ENCODE measurements around the gene ATXN7L2.
A peak's percentile ranks its signal among the peaks of the same experiment; 100 is the strongest.
"Not testable (repeated sequence)": the region's sequence is repeated elsewhere in the genome, so short reads cannot be mapped to it uniquely, and the experiment has no call there.

Gene ATXN7L2, protein sequence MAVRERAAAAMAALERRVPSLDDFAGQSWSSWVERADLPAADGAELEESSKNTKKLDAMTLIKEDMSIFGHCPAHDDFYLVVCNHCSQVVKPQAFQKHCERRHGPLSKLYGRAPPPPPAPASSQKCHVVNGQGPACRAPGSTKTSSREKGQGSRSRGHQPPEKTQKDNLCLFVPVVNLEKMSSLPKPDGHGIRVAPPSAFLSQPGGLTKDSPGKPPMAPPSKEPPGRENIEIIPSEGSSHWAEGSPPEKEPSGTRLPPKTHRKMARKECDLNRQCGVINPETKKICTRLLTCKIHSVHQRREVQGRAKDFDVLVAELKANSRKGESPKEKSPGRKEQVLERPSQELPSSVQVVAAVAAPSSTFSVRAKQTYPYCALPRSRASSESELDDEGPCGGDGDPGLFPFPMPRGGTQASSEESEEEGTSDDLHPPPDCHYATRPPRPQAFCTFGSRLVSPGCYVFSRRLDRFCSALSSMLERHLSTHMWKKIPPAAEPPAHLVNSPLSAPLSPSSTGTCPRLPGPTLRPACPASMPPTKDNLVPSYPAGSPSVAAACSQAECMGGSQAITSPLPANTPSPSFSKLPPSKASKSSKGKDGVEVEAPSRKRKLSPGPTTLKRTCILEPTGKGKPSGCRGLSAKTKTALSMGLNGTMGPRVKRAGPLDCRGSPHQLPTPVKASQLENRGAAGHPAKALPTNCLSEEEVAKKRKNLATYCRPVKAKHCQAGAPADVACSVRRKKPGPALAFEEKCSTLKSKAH

DNA sequence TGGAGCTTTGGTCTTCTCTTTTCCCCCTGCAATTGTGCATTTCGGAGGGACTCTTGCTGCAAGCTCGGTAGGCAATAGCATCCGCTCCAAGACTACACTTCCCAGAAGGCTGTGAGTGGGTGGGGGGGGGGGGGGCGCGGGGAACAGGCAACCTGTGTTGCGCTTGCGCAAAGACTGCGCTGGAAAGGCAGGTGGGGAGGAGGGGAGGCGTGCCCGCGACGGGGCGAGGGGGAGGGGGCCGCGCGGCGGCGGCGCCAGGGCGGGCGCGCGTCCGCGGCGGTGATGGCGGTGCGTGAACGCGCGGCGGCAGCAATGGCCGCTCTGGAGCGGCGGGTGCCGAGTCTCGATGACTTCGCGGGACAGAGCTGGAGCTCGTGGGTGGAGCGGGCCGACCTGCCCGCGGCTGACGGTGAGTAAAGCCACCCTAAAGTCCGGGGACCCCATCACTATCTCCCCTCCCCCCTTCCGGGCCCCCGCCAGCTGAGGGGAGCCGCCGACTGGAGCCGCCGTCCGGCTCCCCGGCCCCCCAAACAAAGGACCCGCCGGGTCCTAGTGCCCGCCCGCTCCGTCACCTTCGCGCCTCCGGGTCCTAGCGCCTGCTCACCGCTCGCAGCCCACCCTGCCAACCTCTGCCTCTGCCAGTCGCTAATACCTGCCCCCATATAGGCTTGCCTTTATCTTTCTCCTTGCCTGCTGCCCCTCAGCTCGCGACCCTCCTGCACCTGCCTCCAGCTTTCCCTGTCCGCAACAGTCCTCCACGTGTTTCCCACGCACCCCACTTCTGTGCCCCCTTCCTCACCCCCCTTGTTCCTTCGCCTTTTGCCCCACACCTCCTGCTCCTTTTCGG, at the start of gene ATXN7L2:
Gene ATXN7L2, plus strand, starts transcription at position 234 of the 847 bp plus-strand sequence. Its CDS starts 49 bp downstream, at position 283.
- DNase-seq (ENCODE audit: low read depth): peak; percentile 82

- DNase-seq (ENCODE audit: low read depth): no peak
These were observed 49.2 kb upstream of the ATXN7L2 start for GRCh38 chr1:109434484-109434883.

DNA sequence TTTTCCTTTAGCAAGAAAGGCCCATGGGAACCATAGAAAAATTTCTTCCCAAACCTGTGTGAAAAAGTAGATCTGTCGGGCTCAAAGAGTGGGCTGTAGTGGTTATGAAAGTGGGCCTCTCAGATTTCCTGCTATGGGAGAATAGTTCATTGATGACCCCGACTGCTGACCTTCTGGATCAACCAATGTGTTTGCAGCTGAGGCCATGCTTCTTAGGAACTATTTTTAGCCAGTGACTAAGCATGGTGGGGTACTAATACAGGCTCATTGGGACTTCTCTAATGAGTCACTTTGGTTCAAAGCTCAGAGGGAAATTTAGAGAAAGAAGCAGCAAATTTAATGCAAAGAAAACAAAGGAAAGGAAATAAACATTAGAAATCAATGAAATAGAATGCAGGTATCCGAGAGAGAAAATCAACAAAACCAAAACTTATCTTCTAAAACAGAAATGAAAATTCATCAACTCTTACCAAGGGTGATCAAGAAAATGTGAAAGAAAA, 44.9 kb upstream of the ATXN7L2 start:
- no peak for DNase-seq (ENCODE audit: low read depth)

DNA sequence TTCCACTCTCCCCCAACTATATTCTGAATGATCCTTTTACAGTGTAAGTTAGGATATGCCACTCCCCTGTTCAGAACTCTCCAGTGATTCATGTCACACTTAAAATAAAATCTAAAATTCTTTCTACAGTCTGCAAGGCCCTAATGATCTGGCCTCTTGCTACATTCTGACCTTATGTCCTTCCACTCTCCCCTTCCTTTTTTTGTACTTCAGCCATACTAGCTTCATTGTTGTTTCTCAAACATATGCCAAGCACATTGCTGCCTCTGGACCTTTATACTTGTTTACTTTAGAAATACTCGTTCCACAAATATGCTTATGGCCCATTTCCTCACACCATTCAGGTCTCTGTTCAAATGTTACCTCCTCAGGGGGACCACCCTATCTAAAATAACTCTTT, 42.6 kb upstream of the ATXN7L2 start:
- no peak for DNase-seq (ENCODE audit: low read depth)

GRCh38 chr1:109443476-109443875, 40.2 kb upstream of the ATXN7L2 start:
- no peak for DNase-seq (ENCODE audit: low read depth)

- DNase-seq (ENCODE audit: low read depth): no peak
These were observed 39.4 kb upstream of the ATXN7L2 start for GRCh38 chr1:109444346-109444745.

- not testable (repeated sequence) for DNase-seq (ENCODE audit: low read depth)
These were observed 37.6 kb upstream of the ATXN7L2 start for GRCh38 chr1:109445949-109446695.

DNA sequence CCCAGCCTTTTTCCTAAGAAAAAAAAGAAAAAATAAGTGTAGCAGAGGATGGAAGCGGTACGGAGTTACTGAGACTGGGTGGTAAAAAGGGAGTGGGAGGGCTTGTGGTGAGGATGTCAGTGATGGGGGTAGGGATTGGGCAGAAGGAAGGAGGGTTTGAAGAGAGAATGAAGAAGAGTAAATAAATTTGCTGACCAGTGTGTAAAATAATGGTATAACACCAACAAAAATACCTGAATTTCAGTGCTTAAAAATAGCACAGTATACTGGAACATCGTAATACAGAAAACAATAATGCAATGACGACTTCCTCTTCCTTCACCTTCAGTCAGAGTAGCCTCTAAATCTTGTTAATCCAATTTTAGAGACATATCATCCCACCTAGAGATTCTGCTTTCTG, 36.2 kb upstream of the ATXN7L2 start:
- no peak for DNase-seq (ENCODE audit: low read depth)

GRCh38 chr1:109454497-109455133, 29.1 kb upstream of the ATXN7L2 start:
- DNase-seq (ENCODE audit: low read depth): no peak

DNA sequence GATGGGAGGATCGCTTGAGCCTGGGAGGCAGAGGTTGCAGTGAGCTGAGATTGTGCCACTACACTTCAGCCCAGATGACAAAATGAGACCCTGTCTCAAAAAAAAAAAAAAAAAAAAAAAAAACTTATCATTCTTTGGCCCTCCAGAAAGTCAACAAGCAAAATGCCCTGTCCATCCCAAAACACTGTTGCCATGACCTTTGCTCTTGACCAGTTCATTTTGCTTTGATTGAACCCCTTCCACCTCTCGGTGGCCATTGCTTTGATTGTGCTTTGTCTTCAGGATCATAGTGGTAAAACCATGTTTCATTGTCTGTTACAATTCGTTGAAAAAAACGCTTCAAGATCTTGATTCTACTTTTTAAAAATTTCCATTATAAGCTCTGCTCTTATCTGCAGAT, 25.9 kb upstream of the ATXN7L2 start:
- DNase-seq (ENCODE audit: low read depth): no peak

- no peak for DNase-seq (ENCODE audit: low read depth)
These were observed 17.6 kb upstream of the ATXN7L2 start for GRCh38 chr1:109466125-109466451.

- no peak for DNase-seq (ENCODE audit: low read depth)
These were observed 17.0 kb upstream of the ATXN7L2 start, which contains the start of gene SYPL2 for GRCh38 chr1:109466452-109467300. SYPL2 (plus strand) TSS chr1:109466546; CDS start chr1:109466844, 298 bp downstream.

DNA sequence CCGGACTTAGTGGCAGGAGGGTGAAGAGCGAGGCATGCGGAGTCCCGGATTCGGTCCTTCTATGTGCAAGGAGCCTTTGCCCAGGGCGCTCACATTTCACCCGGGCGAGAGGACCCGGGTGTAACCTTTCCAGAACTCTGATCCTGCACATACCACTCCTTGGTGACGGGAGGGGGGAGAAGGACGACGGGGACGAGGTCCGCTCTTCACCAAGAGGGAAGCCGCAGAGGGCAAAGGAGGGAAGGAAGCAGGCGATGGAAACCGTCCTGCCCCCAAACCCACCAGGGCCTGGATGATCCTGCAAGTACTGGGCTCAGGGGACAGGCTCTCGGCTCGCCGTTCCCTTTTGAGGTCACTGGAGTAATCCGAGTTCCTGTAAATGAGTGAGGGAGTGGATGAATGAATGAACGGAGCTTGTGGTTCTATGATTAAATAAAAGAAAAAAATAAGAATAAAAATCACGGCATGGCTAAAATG, 16.4 kb upstream of the ATXN7L2 start:
- no peak for DNase-seq (ENCODE audit: low read depth)

DNA sequence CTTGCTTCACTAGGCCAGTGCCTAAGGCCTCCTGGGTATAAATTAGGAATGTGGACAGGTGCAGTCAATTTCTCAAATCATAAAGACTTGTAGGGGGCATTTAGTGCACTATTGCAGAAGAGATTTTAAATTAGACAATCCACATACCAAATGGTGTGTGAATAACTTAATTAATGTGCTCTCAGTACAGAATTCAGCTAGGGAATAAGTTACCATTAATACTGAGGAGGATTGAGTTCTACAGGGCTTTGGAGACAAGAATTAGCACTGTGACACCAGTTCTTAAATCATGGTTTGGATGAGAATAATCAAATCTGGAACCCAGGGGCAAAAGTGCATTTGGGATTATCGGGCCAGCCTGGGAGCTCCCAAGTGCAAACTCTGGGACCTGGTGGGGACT, 15.6 kb upstream of the ATXN7L2 start:
- no peak for DNase-seq (ENCODE audit: low read depth)

DNA sequence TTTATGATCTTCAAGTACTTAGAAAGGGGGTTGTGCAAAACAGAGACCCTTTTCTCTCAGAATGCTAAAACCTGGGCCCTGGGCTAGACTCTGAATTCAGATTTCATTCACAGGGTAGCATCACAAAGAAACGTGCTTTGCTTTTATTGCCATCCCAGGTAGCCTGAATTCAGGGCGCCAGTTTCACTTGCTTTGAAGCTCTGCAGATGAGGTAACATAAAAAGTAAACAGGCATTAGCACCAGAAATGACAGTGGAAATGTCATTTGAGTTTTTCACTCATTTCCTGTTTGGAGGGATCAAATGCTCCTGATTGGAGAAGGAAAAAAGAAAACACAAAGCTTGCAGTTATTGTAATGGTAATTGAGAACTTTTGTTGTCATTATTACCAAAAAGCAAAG, 14.8 kb upstream of the ATXN7L2 start:
- DNase-seq (ENCODE audit: low read depth): no peak

DNA sequence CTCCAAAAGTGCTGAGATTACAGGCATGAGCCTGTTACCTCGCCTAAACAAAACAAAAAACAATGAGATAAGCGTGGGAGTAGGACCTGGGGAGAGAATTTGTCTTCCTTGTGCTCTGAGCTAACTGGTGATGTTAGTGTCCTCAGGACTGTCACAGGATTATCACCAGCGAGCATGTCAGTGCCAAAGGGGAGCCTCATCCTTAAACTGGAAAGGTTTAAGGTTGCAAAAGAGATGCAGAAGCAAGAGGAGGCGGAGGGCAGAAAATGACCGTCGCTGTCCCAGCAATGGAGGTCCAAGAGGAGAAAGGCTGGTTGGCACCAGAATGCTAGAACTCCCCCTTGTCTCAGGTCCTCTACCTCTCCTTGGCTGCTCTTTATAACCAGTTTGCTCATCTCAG, 13.5 kb upstream of the ATXN7L2 start:
- no peak for DNase-seq (ENCODE audit: low read depth)

DNA sequence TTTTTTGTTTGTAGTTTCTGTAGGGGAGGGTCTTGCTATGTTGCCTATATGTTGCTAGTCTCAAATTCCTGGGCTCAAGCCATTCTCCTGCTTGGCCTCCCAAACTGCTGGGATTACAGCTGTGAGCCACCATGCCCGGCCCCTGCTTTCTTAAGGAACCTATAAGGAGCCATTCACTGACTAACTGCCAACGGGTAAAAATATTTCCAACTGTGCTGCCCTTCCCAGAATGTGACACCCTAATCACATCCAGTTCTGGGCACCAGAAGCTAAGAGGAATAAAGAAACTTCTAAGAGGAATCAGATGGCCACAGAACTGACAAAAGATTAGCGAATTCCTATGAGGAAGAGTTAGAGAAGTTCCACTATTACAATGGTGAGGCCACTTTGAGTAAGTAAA, 10.9 kb upstream of the ATXN7L2 start:
- no peak for DNase-seq (ENCODE audit: low read depth)

DNA sequence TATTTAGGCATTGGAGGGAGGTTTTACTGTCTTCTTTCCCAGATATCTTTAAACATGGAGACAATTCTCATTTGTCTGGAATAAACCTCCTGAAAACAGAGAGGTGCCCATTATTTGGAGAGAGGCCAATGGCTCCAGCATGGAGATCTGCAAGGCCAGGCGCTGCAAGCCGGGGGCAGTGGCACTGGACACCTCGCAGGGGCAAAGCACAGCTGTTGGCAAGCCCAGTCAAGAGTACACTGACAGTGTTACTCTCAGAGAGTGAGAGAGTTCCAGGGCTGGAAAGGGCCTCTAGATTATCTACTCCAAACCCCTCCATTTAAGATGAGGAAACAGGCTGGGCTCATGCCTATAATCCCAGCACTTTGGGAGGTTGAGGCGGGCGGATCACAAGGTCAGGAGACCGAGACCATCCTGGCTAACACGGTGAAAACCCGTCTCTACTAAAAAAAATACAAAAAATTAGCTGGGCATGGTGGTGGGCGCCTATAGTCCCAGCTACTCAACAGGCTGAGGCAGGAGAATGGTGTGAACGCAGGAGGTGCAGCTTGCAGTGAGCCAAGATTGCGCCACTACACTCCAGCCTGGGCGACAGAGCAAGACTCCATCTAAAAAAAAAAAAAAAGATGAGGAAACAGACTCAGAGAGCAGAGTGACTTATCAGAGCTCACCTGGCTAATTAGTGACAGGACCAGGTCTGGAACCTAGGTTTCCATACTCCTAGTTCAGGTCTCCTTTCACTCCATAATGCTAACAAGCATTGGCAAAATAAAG, 10.2 kb upstream of the ATXN7L2 start:
- DNase-seq (ENCODE audit: low read depth): not testable (repeated sequence)

- no peak for DNase-seq (ENCODE audit: low read depth)
These were observed 9.0 kb upstream of the ATXN7L2 start for GRCh38 chr1:109474697-109475096.

Measured in stimulated activated CD8-positive, alpha-beta memory T cell treated with anti-CD3 and anti-CD28 coated beads, Interleukin-7, amount 100 ng/mL, for 24 hours (primary cell).